HEK293 (cell line): ENCODE measurements around the gene CACHD1.

ENCODE experiments used
- CTCF ChIA-PET: fragments of 350-600 bp; formaldehyde crosslinking; extraction: SDS; loops from one replicate; lab custom pipeline; 2021; ENCODE audit warnings: antibody characterized with exemption; lab: Yijun Ruan, JAX
- POLR2A ChIA-PET: fragments of 300-600 bp; formaldehyde crosslinking; extraction: SDS; loops from one replicate; lab custom pipeline; 2020; ENCODE audit warnings: antibody characterized with exemption, inconsistent platforms; lab: Yijun Ruan, JAX
- H3K27ac ChIP-seq: fragments of 200-500 bp; sonication (Bioruptor generic); 2 replicates; pipeline ENCODE4 v1.5.1; 2014; ENCODE audit warnings: low read depth, low read length, control low read depth, inconsistent platforms; ENCODE audit errors: extremely low read depth
- H3K36me3 ChIP-seq, 2 experiments: fragments of 200-500 bp in 1 of 2; sonication (Bioruptor generic) in 1 of 2; 1 replicate in 1 of 2; 2 replicates in 1 of 2; pipeline ENCODE4 v1.5.1; 2014 to 2017; ENCODE audit warnings: inconsistent platforms in 2 of 2, low read length in 2 of 2; ENCODE audit not compliant: control insufficient read depth in 2 of 2, insufficient read depth in 1 of 2
- H3K4me1 ChIP-seq: fragments of 200-500 bp; sonication (Bioruptor generic); 2 replicates; pipeline ENCODE4 v1.5.1; 2014; ENCODE audit warnings: mild to moderate bottlenecking, low read length, inconsistent platforms; ENCODE audit not compliant: control insufficient read depth, insufficient read depth
- H3K4me3 ChIP-seq: 2 replicates; pipeline ENCODE4 v1.5.1; 2011; ENCODE audit warnings: low read depth, mild to moderate bottlenecking, control low read depth, low read length, moderate library complexity
- H3K9me3 ChIP-seq: fragments of 200-500 bp; sonication (Bioruptor generic); 2 replicates; pipeline ENCODE4 v1.5.1; 2014; ENCODE audit warnings: low read depth, low read length, inconsistent platforms; ENCODE audit not compliant: control insufficient read depth, insufficient read depth
- GLIS2 ChIP-seq: fragments of 450-650 bp; formaldehyde crosslinking; IDR thresholded peaks from 2 replicates; pipeline ENCODE4 v1.5.1; 2016; ENCODE audit warnings: missing biosample characterization, missing genetic modification characterization
- KLF8 ChIP-seq: fragments of 450-650 bp; formaldehyde crosslinking; IDR thresholded peaks from 2 replicates; pipeline ENCODE4 v1.5.1; 2016; ENCODE audit warnings: missing biosample characterization, missing genetic modification characterization
- OVOL3 ChIP-seq: fragments of 450-650 bp; formaldehyde crosslinking; IDR thresholded peaks from 2 replicates; pipeline ENCODE4 v1.5.1; 2016; ENCODE audit warnings: missing biosample characterization, missing genetic modification characterization
- SP7 ChIP-seq: fragments of 450-650 bp; formaldehyde crosslinking; IDR thresholded peaks from 2 replicates; pipeline ENCODE4 v1.5.1; 2016; ENCODE audit warnings: missing biosample characterization, missing genetic modification characterization
- ZBTB8A ChIP-seq: fragments of 450-650 bp; formaldehyde crosslinking; IDR thresholded peaks from 2 replicates; pipeline ENCODE4 v1.5.1; 2016; ENCODE audit warnings: missing biosample characterization, missing genetic modification characterization
- ZNF114 ChIP-seq: fragments of 450-650 bp; formaldehyde crosslinking; IDR thresholded peaks from 2 replicates; pipeline ENCODE4 v1.5.0; 2017; ENCODE audit warnings: missing biosample characterization, missing genetic modification characterization
- ZNF2 ChIP-seq: fragments of 450-650 bp; formaldehyde crosslinking; IDR thresholded peaks from 2 replicates; pipeline ENCODE4 v1.5.1; 2016; ENCODE audit warnings: missing biosample characterization, missing genetic modification characterization
- ZNF23 ChIP-seq: fragments of 450-650 bp; formaldehyde crosslinking; IDR thresholded peaks from 2 replicates; pipeline ENCODE4 v1.5.1; 2016; ENCODE audit warnings: missing biosample characterization, missing genetic modification characterization, borderline replicate concordance
- ZNF248 ChIP-seq: fragments of 450-650 bp; formaldehyde crosslinking; IDR thresholded peaks from 2 replicates; pipeline ENCODE4 v1.5.1; 2017; ENCODE audit warnings: missing biosample characterization, missing genetic modification characterization
- ZNF350 ChIP-seq: fragments of 450-650 bp; formaldehyde crosslinking; IDR thresholded peaks from 2 replicates; pipeline ENCODE4 v1.5.0; 2017; ENCODE audit warnings: missing biosample characterization, mild to moderate bottlenecking, missing genetic modification characterization
- ZNF510 ChIP-seq: fragments of 450-650 bp; formaldehyde crosslinking; IDR thresholded peaks from 2 replicates; pipeline ENCODE4 v1.5.1; 2018; ENCODE audit warnings: mild to moderate bottlenecking, missing genetic modification characterization, missing biosample characterization; ENCODE audit not compliant: insufficient replicate concordance
- ZNF529 ChIP-seq: fragments of 450-650 bp; formaldehyde crosslinking; IDR thresholded peaks from 2 replicates; pipeline ENCODE4 v1.5.1; 2017; ENCODE audit warnings: missing genetic modification characterization, missing biosample characterization; ENCODE audit not compliant: insufficient replicate concordance
- ZNF530 ChIP-seq: fragments of 450-650 bp; formaldehyde crosslinking; IDR thresholded peaks from 2 replicates; pipeline ENCODE4 v1.5.1; 2016; ENCODE audit warnings: low read depth, missing biosample characterization, missing genetic modification characterization
- ZNF561 ChIP-seq: fragments of 450-650 bp; IDR thresholded peaks from 2 replicates; pipeline ENCODE4 v1.5.1; 2018; ENCODE audit warnings: missing biosample characterization, missing genetic modification characterization, borderline replicate concordance
- ZNF596 ChIP-seq: fragments of 450-650 bp; IDR thresholded peaks from 2 replicates; pipeline ENCODE4 v1.5.0; 2018; ENCODE audit warnings: missing biosample characterization, mild to moderate bottlenecking, missing genetic modification characterization, moderate library complexity
- ZNF626 ChIP-seq: fragments of 450-650 bp; sonication (Bioruptor Pico); formaldehyde crosslinking; IDR thresholded peaks from 2 replicates; pipeline ENCODE4 v1.5.1; 2018; ENCODE audit warnings: missing biosample characterization, missing genetic modification characterization, inconsistent platforms
- ZNF707 ChIP-seq: fragments of 450-650 bp; formaldehyde crosslinking; IDR thresholded peaks from 2 replicates; pipeline ENCODE4 v1.5.1; 2016; ENCODE audit warnings: missing biosample characterization, missing genetic modification characterization
- ZNF76 ChIP-seq: fragments of 450-650 bp; formaldehyde crosslinking; IDR thresholded peaks from 2 replicates; pipeline ENCODE4; 2016; ENCODE audit warnings: low read depth, missing biosample characterization, missing genetic modification characterization, borderline replicate concordance
- TF ChIP-seq, protein P1 (sequence below): fragments of 450-650 bp; formaldehyde crosslinking; IDR thresholded peaks from 2 replicates; pipeline ENCODE4 v1.5.1; 2017; ENCODE audit warnings: missing biosample characterization, missing genetic modification characterization
- TF ChIP-seq, protein P2 (sequence below): fragments of 450-650 bp; formaldehyde crosslinking; IDR thresholded peaks from 2 replicates; pipeline ENCODE4 v1.5.0; 2017; ENCODE audit warnings: missing biosample characterization, missing genetic modification characterization, borderline replicate concordance
- TF ChIP-seq, protein P3 (sequence below): fragments of 450-650 bp; formaldehyde crosslinking; IDR thresholded peaks from 2 replicates; pipeline ENCODE4 v1.5.1; 2016; ENCODE audit warnings: missing biosample characterization, missing genetic modification characterization
- TF ChIP-seq, protein P4 (sequence below): fragments of 450-650 bp; formaldehyde crosslinking; IDR thresholded peaks from 2 replicates; pipeline ENCODE4 v1.5.1; 2017; ENCODE audit warnings: missing biosample characterization, mild to moderate bottlenecking, missing genetic modification characterization, moderate library complexity
- TF ChIP-seq, protein P5 (sequence below): sonication (generic); formaldehyde crosslinking; IDR thresholded peaks from 2 replicates; pipeline ENCODE4 v1.8.1; 2022; ENCODE audit warnings: mild to moderate bottlenecking, moderate library complexity, missing genetic modification reagents
- TF ChIP-seq, protein P6 (sequence below): fragments of 450-650 bp; formaldehyde crosslinking; IDR thresholded peaks from 2 replicates; pipeline ENCODE4 v1.5.1; 2016; ENCODE audit warnings: missing biosample characterization, missing genetic modification characterization

CACHD1 gene

DNA sequence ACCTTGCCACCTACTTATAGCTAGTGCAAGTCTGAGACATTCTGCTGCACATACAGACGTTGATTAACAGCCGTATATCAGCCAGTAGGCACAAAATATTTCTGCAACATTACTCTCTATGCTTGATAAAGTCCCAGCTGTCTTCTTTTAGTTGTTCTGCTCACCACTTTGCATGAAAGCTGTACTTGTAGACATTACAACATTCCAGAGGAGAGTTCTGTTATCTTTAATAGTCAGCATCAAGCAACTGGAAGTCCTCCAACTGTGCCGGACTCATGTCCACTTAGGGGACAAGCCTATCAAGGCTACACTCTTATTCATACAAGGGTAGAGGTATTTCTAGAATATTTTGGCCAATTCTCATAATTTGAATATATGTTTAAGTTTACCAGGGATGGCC is 50.0 kb downstream of the CACHD1 start:
- Histone ChIP-seq H3K9me3 (no peaks in the 10 kb centered on the region), H3K36me3 (no peaks in the 10 kb centered on the region), H3K27ac (no peak overlapping the region), H3K4me3 (no peak overlapping the region), H3K4me1 (peaks cover 29% of the 10 kb centered on the region)
- TF ChIP-seq, protein P1, sequence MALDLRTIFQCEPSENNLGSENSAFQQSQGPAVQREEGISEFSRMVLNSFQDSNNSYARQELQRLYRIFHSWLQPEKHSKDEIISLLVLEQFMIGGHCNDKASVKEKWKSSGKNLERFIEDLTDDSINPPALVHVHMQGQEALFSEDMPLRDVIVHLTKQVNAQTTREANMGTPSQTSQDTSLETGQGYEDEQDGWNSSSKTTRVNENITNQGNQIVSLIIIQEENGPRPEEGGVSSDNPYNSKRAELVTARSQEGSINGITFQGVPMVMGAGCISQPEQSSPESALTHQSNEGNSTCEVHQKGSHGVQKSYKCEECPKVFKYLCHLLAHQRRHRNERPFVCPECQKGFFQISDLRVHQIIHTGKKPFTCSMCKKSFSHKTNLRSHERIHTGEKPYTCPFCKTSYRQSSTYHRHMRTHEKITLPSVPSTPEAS (tag by site-specific recombination): no peak
- TF ChIP-seq ZNF2 (tag by site-specific recombination): no peak
- TF ChIP-seq ZNF596 (tag by site-specific recombination): no peak
- TF ChIP-seq, protein P2, sequence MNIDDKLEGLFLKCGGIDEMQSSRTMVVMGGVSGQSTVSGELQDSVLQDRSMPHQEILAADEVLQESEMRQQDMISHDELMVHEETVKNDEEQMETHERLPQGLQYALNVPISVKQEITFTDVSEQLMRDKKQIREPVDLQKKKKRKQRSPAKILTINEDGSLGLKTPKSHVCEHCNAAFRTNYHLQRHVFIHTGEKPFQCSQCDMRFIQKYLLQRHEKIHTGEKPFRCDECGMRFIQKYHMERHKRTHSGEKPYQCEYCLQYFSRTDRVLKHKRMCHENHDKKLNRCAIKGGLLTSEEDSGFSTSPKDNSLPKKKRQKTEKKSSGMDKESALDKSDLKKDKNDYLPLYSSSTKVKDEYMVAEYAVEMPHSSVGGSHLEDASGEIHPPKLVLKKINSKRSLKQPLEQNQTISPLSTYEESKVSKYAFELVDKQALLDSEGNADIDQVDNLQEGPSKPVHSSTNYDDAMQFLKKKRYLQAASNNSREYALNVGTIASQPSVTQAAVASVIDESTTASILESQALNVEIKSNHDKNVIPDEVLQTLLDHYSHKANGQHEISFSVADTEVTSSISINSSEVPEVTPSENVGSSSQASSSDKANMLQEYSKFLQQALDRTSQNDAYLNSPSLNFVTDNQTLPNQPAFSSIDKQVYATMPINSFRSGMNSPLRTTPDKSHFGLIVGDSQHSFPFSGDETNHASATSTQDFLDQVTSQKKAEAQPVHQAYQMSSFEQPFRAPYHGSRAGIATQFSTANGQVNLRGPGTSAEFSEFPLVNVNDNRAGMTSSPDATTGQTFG: no peak
- TF ChIP-seq ZNF561 (tag by site-specific recombination): no peak
- TF ChIP-seq ZNF626 (tag by site-specific recombination): no peak
- no peak for TF ChIP-seq ZNF530
- TF ChIP-seq ZNF707: no peak
- TF ChIP-seq ZNF248 (tag by site-specific recombination): no peak
- no peak for TF ChIP-seq ZNF350
- no peak for TF ChIP-seq ZNF529
- TF ChIP-seq OVOL3 (tag by site-specific recombination): no peak
- TF ChIP-seq ZNF23: no peak
- no peak for TF ChIP-seq ZNF114 (tag by site-specific recombination)
- no peak for TF ChIP-seq ZBTB8A (tag by site-specific recombination)
- TF ChIP-seq, protein P3, sequence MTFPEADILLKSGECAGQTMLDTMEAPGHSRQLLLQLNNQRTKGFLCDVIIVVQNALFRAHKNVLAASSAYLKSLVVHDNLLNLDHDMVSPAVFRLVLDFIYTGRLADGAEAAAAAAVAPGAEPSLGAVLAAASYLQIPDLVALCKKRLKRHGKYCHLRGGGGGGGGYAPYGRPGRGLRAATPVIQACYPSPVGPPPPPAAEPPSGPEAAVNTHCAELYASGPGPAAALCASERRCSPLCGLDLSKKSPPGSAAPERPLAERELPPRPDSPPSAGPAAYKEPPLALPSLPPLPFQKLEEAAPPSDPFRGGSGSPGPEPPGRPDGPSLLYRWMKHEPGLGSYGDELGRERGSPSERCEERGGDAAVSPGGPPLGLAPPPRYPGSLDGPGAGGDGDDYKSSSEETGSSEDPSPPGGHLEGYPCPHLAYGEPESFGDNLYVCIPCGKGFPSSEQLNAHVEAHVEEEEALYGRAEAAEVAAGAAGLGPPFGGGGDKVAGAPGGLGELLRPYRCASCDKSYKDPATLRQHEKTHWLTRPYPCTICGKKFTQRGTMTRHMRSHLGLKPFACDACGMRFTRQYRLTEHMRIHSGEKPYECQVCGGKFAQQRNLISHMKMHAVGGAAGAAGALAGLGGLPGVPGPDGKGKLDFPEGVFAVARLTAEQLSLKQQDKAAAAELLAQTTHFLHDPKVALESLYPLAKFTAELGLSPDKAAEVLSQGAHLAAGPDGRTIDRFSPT (tag by site-specific recombination): no peak
- no peak for TF ChIP-seq KLF8 (tag by site-specific recombination)
- TF ChIP-seq, protein P4, sequence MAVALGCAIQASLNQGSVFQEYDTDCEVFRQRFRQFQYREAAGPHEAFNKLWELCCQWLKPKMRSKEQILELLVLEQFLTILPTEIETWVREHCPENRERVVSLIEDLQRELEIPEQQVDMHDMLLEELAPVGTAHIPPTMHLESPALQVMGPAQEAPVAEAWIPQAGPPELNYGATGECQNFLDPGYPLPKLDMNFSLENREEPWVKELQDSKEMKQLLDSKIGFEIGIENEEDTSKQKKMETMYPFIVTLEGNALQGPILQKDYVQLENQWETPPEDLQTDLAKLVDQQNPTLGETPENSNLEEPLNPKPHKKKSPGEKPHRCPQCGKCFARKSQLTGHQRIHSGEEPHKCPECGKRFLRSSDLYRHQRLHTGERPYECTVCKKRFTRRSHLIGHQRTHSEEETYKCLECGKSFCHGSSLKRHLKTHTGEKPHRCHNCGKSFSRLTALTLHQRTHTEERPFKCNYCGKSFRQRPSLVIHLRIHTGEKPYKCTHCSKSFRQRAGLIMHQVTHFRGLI (tag by site-specific recombination): no peak
- TF ChIP-seq ZNF510 (tag by site-specific recombination): no peak
- POLR2A ChIA-PET: no interaction called here
- CTCF ChIA-PET: interaction anchor here (1.1 kb wide), 1 partner anchor 13 kb away, joined by 5 read pairs; no protein-coding TSS in a partner anchor

DNA sequence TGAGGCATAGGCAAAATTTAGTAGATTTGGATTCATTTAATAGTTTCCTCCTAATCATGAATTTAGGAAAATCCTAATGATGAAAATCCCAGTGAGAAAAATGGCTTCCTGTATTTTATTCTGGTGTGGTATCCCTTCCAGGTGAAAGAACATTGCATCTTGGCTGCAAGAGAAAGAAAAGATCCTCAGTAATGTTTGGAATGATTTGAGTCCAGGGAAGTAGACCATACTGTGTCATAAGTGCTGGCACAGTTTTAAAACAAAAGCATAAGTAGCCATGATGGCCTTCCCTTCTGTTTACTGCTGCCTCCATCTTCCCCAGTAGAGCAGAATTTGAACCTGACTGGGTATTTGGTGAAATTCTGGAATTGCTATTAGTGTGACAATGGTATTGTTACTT is 52.8 kb downstream of the CACHD1 start:
- H3K9me3 ChIP-seq: no peaks in the 10 kb centered on the region
- no peak overlapping the region for H3K27ac ChIP-seq
- ChIA-PET CTCF (no interaction called here), POLR2A (interaction anchor here (0.6 kb wide), 1 partner anchor 157 kb away, joined by 3 read pairs; no protein-coding TSS in a partner anchor)
- peaks cover 32% of the 10 kb centered on the region for H3K4me1 ChIP-seq
- no peak overlapping the region for H3K4me3 ChIP-seq
- H3K36me3 ChIP-seq: no peaks in the 10 kb centered on the region
- no peak for TF ChIP-seq ZNF76 (tag by site-specific recombination)
- TF ChIP-seq, protein P2: no peak
- TF ChIP-seq GLIS2: no peak
- TF ChIP-seq SP7: no peak
- TF ChIP-seq, protein P5, sequence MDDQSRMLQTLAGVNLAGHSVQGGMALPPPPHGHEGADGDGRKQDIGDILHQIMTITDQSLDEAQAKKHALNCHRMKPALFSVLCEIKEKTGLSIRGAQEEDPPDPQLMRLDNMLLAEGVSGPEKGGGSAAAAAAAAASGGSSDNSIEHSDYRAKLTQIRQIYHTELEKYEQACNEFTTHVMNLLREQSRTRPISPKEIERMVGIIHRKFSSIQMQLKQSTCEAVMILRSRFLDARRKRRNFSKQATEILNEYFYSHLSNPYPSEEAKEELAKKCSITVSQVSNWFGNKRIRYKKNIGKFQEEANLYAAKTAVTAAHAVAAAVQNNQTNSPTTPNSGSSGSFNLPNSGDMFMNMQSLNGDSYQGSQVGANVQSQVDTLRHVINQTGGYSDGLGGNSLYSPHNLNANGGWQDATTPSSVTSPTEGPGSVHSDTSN (CRISPR knock-in tag): no peak
- TF ChIP-seq, protein P6, sequence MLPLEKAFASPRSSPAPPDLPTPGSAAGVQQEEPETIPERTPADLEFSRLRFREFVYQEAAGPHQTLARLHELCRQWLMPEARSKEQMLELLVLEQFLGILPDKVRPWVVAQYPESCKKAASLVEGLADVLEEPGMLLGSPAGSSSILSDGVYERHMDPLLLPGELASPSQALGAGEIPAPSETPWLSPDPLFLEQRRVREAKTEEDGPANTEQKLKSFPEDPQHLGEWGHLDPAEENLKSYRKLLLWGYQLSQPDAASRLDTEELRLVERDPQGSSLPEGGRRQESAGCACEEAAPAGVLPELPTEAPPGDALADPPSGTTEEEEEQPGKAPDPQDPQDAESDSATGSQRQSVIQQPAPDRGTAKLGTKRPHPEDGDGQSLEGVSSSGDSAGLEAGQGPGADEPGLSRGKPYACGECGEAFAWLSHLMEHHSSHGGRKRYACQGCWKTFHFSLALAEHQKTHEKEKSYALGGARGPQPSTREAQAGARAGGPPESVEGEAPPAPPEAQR (tag by site-specific recombination): no peak
